NCI-H2196 (cell line): Measurements from ENCODE around the gene EPHX1.
"Not testable (repeated sequence)": the region's sequence is repeated elsewhere in the genome, so short reads cannot be mapped to it uniquely, and the experiment has no call there.

Experiments used
- DNase-seq: peaks from one replicate; lab custom pipeline; 2025; ENCODE audit not compliant: unreplicated experiment; lab: John Stamatoyannopoulos, UW

The EPHX1 gene

GRCh38 chr1:225815526-225816178, 5.7 kb downstream of the EPHX1 start:
- no peak for DNase-seq

GRCh38 chr1:225816643-225817538, 7.0 kb downstream of the EPHX1 start:
- no peak for DNase-seq

- peak; percentile 89 for DNase-seq
Measured at GRCh38 chr1:225817611-225818061, 7.7 kb downstream of the EPHX1 start.

GRCh38 chr1:225818229-225818628, 8.3 kb downstream of the EPHX1 start:
- no peak for DNase-seq

GRCh38 chr1:225819346-225820192, 9.6 kb downstream of the EPHX1 start:
- no peak for DNase-seq

- DNase-seq, result peak; percentile 72
Measured at GRCh38 chr1:225820522-225821120, 10.7 kb downstream of the EPHX1 start.

- no peak for DNase-seq
Measured at GRCh38 chr1:225822655-225823403, 12.9 kb downstream of the EPHX1 start.

- no peak for DNase-seq
Measured at GRCh38 chr1:225823811-225824261, 13.9 kb downstream of the EPHX1 start.

GRCh38 chr1:225824533-225824941, 14.6 kb downstream of the EPHX1 start:
- peak; percentile 65 for DNase-seq

GRCh38 chr1:225825078-225825477, 15.2 kb downstream of the EPHX1 start:
- DNase-seq, result peak; percentile 61

GRCh38 chr1:225825607-225826007, 15.7 kb downstream of the EPHX1 start:
- DNase-seq, result no peak

- no peak for DNase-seq
Measured at GRCh38 chr1:225827076-225827475, 17.2 kb downstream of the EPHX1 start.

- no peak for DNase-seq
Measured at GRCh38 chr1:225828706-225829345, 18.9 kb downstream of the EPHX1 start.

GRCh38 chr1:225830841-225831240, 20.9 kb downstream of the EPHX1 start:
- DNase-seq, result no peak

GRCh38 chr1:225834417-225835329, 24.7 kb downstream of the EPHX1 start:
- DNase-seq, result peak; percentile 70

- DNase-seq, result peak; percentile 58
Measured at GRCh38 chr1:225835856-225836255, 25.9 kb downstream of the EPHX1 start.

- not testable (repeated sequence) for DNase-seq
Measured at GRCh38 chr1:225836296-225836695, 26.4 kb downstream of the EPHX1 start.

GRCh38 chr1:225838793-225839192, 28.9 kb downstream of the EPHX1 start:
- no peak for DNase-seq

- no peak for DNase-seq
Measured at GRCh38 chr1:225840223-225840610, 30.3 kb downstream of the EPHX1 start.
